HL-60 (cell line): ENCODE measurements around the gene GDA.

Experiments used
- DNase-seq, 2 experiments: peaks; one replicate each; pipeline ENCODE4 v3.0.0-alpha.2; 2010 to 2020; ENCODE audit warnings: low read depth in 1 of 2, low spot score in 1 of 2
- H3K27ac ChIP-seq: fragments of 250-450 bp; sonication (Bioruptor Pico); replicated peaks from 2 replicates; pipeline ENCODE4 v1.5.1; 2020; ENCODE audit warnings: mild to moderate bottlenecking, moderate library complexity
- H3K27me3 ChIP-seq: fragments of 250-450 bp; sonication (Bioruptor Pico); 2 replicates; pipeline ENCODE4 v1.5.1; 2021; ENCODE audit warnings: mild to moderate bottlenecking, moderate library complexity; ENCODE audit not compliant: insufficient read depth, poor library complexity, severe bottlenecking
- H3K4me3 ChIP-seq: replicated peaks from 2 replicates; pipeline ENCODE4 v1.5.1; 2011; ENCODE audit warnings: mild to moderate bottlenecking, control low read depth, low read length; ENCODE audit not compliant: insufficient read depth
- GABPA ChIP-seq: IDR thresholded peaks from 2 replicates; pipeline ENCODE4 v1.6.1; 2012; ENCODE audit warnings: low read depth
- POLR2AphosphoS5 ChIP-seq: IDR thresholded peaks from 2 replicates; pipeline ENCODE4 v1.6.1; 2012; ENCODE audit warnings: low read depth
- SPI1 ChIP-seq: IDR thresholded peaks from 2 replicates; pipeline ENCODE4 v1.6.1; 2012; ENCODE audit warnings: low read depth, mild to moderate bottlenecking, borderline replicate concordance
- TF ChIP-seq, protein P1 (sequence below): IDR thresholded peaks from 2 replicates; pipeline ENCODE4 v1.6.1; 2012; ENCODE audit warnings: low read depth; ENCODE audit not compliant: insufficient replicate concordance
- TF ChIP-seq, protein P2 (sequence below): IDR thresholded peaks from one replicate; pipeline ENCODE4 v1.5.1; 2011; ENCODE audit warnings: low read length, control low read depth, inconsistent platforms; ENCODE audit not compliant: insufficient read depth

Gene GDA

DNA sequence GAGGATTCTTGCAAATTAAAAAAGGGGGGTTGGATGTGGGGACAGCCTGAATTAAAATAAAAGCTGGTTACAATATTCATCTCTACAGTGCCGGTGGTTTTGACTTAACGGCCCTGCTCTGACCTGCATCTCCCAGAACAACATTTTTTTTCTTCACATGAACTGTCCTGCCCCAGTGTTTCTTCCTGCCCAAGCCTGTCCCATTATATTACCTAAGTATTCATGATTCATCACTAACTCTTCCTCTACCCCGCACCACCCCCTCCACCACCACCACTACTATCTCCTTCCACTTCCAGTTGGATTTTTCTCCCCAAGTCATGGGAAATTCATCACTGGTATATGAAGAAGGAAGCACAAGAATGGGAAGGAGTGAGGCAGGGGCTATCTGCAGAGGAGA lies 125.7 kb downstream of the GDA start:
- H3K27ac ChIP-seq = no peak overlapping the region
- no peaks in the 10 kb centered on the region for H3K27me3 ChIP-seq
- DNase-seq = no peak
- no peak overlapping the region for H3K4me3 ChIP-seq
- TF ChIP-seq POLR2AphosphoS5 (no peak), GABPA (no peak)

DNA sequence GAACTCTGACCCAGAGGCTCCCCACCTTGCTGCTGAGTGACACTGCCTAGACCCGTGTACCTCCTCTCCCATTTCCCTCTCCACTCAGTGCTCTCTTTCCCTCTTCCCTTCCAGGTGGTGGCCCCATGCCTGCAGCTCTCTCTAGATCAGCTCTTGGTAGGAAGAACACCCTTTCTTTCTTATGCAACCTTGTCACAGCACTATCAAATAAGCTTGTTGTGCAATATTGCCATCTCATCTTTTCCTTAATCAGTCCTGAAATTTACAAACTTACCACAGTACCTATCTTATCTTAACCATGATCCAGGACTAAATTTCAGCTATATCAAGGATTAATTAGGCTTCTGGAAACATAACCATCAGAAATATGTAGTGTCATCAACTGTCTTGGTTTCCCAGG lies 127.2 kb downstream of the GDA start:
- TF ChIP-seq SPI1 = no peak
- TF ChIP-seq, protein P1, sequence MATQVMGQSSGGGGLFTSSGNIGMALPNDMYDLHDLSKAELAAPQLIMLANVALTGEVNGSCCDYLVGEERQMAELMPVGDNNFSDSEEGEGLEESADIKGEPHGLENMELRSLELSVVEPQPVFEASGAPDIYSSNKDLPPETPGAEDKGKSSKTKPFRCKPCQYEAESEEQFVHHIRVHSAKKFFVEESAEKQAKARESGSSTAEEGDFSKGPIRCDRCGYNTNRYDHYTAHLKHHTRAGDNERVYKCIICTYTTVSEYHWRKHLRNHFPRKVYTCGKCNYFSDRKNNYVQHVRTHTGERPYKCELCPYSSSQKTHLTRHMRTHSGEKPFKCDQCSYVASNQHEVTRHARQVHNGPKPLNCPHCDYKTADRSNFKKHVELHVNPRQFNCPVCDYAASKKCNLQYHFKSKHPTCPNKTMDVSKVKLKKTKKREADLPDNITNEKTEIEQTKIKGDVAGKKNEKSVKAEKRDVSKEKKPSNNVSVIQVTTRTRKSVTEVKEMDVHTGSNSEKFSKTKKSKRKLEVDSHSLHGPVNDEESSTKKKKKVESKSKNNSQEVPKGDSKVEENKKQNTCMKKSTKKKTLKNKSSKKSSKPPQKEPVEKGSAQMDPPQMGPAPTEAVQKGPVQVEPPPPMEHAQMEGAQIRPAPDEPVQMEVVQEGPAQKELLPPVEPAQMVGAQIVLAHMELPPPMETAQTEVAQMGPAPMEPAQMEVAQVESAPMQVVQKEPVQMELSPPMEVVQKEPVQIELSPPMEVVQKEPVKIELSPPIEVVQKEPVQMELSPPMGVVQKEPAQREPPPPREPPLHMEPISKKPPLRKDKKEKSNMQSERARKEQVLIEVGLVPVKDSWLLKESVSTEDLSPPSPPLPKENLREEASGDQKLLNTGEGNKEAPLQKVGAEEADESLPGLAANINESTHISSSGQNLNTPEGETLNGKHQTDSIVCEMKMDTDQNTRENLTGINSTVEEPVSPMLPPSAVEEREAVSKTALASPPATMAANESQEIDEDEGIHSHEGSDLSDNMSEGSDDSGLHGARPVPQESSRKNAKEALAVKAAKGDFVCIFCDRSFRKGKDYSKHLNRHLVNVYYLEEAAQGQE = no peak
- TF ChIP-seq, protein P2, sequence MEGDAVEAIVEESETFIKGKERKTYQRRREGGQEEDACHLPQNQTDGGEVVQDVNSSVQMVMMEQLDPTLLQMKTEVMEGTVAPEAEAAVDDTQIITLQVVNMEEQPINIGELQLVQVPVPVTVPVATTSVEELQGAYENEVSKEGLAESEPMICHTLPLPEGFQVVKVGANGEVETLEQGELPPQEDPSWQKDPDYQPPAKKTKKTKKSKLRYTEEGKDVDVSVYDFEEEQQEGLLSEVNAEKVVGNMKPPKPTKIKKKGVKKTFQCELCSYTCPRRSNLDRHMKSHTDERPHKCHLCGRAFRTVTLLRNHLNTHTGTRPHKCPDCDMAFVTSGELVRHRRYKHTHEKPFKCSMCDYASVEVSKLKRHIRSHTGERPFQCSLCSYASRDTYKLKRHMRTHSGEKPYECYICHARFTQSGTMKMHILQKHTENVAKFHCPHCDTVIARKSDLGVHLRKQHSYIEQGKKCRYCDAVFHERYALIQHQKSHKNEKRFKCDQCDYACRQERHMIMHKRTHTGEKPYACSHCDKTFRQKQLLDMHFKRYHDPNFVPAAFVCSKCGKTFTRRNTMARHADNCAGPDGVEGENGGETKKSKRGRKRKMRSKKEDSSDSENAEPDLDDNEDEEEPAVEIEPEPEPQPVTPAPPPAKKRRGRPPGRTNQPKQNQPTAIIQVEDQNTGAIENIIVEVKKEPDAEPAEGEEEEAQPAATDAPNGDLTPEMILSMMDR = no peak
- TF ChIP-seq GABPA = no peak
- no peak for TF ChIP-seq POLR2AphosphoS5
- no peaks in the 10 kb centered on the region for H3K27me3 ChIP-seq
- no peak overlapping the region for H3K4me3 ChIP-seq
- H3K27ac ChIP-seq = no peak overlapping the region
- peak in 1 of 2 experiments; percentile 52 for DNase-seq

DNA sequence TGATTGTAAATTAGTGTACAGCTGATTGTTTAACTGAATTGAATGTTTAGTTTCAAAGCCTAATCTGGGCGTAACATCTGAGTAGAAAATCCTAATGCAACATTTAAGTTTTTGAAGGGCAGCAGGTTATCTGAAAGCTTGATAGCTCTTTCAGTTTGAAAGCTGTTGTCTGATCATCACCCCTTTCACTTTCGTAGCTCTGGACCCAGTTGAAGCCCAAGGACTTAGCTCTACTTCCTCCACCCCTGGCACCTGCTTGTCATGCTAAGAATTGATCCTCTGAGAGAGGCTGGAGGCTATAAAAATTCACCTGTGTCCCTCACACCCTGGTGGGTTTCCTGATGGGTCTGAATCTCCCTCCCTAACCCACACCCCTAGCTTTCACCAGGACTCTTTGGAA lies 129.7 kb downstream of the GDA start:
- Histone ChIP-seq H3K27ac (no peak overlapping the region), H3K27me3 (no peaks in the 10 kb centered on the region), H3K4me3 (no peak overlapping the region)
- TF ChIP-seq POLR2AphosphoS5 (no peak), GABPA (no peak), SPI1 (no peak)
- TF ChIP-seq, protein P2 = no peak
- TF ChIP-seq, protein P1 = no peak
- no peak for DNase-seq

DNA sequence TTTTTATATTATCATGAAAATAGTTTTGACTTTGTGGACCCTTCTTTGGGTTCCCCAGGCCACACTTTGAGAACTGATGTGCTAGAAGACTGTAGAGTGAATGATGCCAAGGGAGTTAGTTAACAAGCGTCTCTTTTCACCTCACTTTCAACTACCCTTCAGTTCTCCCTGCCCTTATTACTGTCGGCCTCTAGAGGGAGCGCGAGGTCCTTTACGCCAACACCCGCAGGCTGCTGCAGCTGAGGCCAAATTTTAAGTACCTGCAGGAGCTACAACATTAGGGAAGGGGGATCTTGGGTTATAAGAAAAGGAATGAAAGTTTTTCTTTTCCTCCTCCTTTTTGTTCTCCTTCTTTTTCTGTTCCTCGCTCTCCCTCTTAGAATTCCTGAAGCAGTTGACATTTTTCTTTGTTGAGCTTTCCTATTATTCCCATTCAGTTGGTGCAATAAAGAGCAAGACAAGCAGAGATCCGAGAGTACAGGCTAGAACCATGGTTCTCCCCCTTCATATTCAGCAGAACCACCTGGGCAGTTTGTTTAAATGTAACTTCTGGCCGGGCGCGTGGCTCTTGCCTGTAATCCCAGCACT lies 131.8 kb downstream of the GDA start:
- no peak overlapping the region for H3K4me3 ChIP-seq
- DNase-seq = peak; percentile 45 to 68
- H3K27me3 ChIP-seq = no peaks in the 10 kb centered on the region
- TF ChIP-seq, protein P1 = no peak
- TF ChIP-seq, protein P2 = peak; percentile 89
- no peak overlapping the region for H3K27ac ChIP-seq
